Activated CD8-positive, alpha-beta T cell treated with anti-CD3 and anti-CD28 coated beads, Interleukin-2, amount 10 ng/mL, durations not matched to agents 7 days and 5 days (primary cell): ENCODE results near the gene XPO5. TPM values are rescaled to one million over a fixed set of nuclear protein-coding genes. Genes with fewer than 3 reads are reported as not detected.
A peak's percentile ranks its signal among the peaks of the same experiment; 100 is the strongest.

Source experiments
- ATAC-seq: fragments of 150-1000 bp; cut with Tn5 transposase; one replicate; pipeline ENCODE4 v1.10.0; 2021; ENCODE audit warnings: moderate library complexity
- CTCF ChIA-PET: fragments of 350-600 bp; sonication (Branson Sonifier 250); formaldehyde crosslinking; loops from one replicate; lab custom pipeline; 2021; ENCODE audit warnings: antibody characterized with exemption; lab: Charles Lee
- POLR2A ChIA-PET: fragments of 350-600 bp; sonication (Branson Sonifier 250); formaldehyde crosslinking; loops from one replicate; lab custom pipeline; 2021; ENCODE audit warnings: antibody characterized with exemption; lab: Charles Lee
- DNase-seq: peaks from one replicate; pipeline ENCODE4 v3.0.0-alpha.2; 2020
- H3K27ac Mint-ChIP-seq: one replicate; pipeline ENCODE4 v1.8.0; 2021; ENCODE audit warnings: mild to moderate bottlenecking, mixed read lengths
- H3K27me3 Mint-ChIP-seq: one replicate; pipeline ENCODE4 v1.8.0; 2021; ENCODE audit warnings: low read depth, mixed read lengths
- H3K36me3 Mint-ChIP-seq: one replicate; pipeline ENCODE4 v1.8.0; 2021; ENCODE audit warnings: low read depth, mixed read lengths
- H3K4me1 Mint-ChIP-seq: one replicate; pipeline ENCODE4 v1.8.0; 2021; ENCODE audit warnings: low read depth, mixed read lengths
- H3K4me3 Mint-ChIP-seq: one replicate; pipeline ENCODE4 v1.8.0; 2021; ENCODE audit warnings: mild to moderate bottlenecking, mixed read lengths
- H3K9me3 Mint-ChIP-seq: one replicate; pipeline ENCODE4 v1.8.0; 2022; ENCODE audit warnings: mixed read lengths; ENCODE audit not compliant: insufficient read depth
- total RNA-seq, 2 experiments: library from RNA; stranded (reverse); gene quantifications; one replicate each; pipeline ENCODE4 v1.2.3, GENCODE V29; 2021

XPO5 gene
- total RNA-seq, 2 experiments from 2014 or later: 57.6 to 62.1 TPM

GRCh38 chr6:43516697-43517504 lies 58.9 kb downstream of the XPO5 start, which contains the start of the genes POLR1C and YIPF3:
TSS of gene POLR1C (plus strand) at chr6:43517089. CDS start at chr6:43517110, 21 bp downstream.
TSS of gene YIPF3 (minus strand) at chr6:43516926. CDS start at chr6:43516807, 119 bp downstream.
- ChIA-PET CTCF (interaction anchor here (0.8 to 5.3 kb wide), 5 partner anchors 10 to 373 kb away, joined by 3 to 43 read pairs (median 3); partner anchors contain the start of gene DNPH1), POLR2A (interaction anchor here (0.8 to 1.9 kb wide), 12 partner anchors 10 to 587 kb away, joined by 3 to 9 read pairs (median 4); partner anchors contain the start of genes ABCC10, GTPBP2, POLH and TJAP1)
- peak; percentile 99 for DNase-seq
- ATAC-seq: peak; percentile 92
- Mint-ChIP-seq H3K9me3 (no peaks in the 10 kb centered on the region), H3K4me3 (no peak within 1 kb of the TSS), H3K36me3 (peaks cover 35% of the 10 kb centered on the region), H3K27ac (no peak within 1 kb of the TSS), H3K4me1 (peaks cover 22% of the 10 kb centered on the region), H3K27me3 (no peaks in the 10 kb centered on the region)

- Mint-ChIP-seq H3K9me3 (no peaks in the 10 kb centered on the region), H3K36me3 (peaks cover 38% of the 10 kb centered on the region), H3K27ac (no peak overlapping the region), H3K4me1 (peaks cover 22% of the 10 kb centered on the region), H3K27me3 (no peaks in the 10 kb centered on the region), H3K4me3 (no peak overlapping the region)
- DNase-seq: no peak
- POLR2A ChIA-PET: interaction anchor here (0.8 to 1.9 kb wide), 6 partner anchors 9 to 587 kb away, joined by 3 to 9 read pairs (median 4); partner anchors contain the start of genes ABCC10 and TJAP1
- CTCF ChIA-PET: interaction anchor here (0.8 to 5.3 kb wide), 5 partner anchors 10 to 373 kb away, joined by 3 to 43 read pairs (median 3); partner anchors contain the start of gene DNPH1
- ATAC-seq: peak; percentile 7
Observed at GRCh38 chr6:43516367-43516696, 59.5 kb downstream of the XPO5 start.

- Mint-ChIP-seq H3K27me3 (no peaks in the 10 kb centered on the region), H3K4me1 (peaks cover 22% of the 10 kb centered on the region), H3K27ac (no peak overlapping the region), H3K9me3 (no peaks in the 10 kb centered on the region), H3K36me3 (peaks cover 36% of the 10 kb centered on the region), H3K4me3 (no peak overlapping the region)
- DNase-seq (no peak), ATAC-seq (no peak)
- CTCF ChIA-PET: interaction anchor here (5.3 kb wide), 1 partner anchor 9 kb away, joined by 43 read pairs; no protein-coding TSS in a partner anchor
- POLR2A ChIA-PET: interaction anchor here (0.8 to 1.9 kb wide), 4 partner anchors 9 to 586 kb away, joined by 3 to 9 read pairs (median 4); partner anchors contain the start of gene TJAP1
Observed at GRCh38 chr6:43515808-43516207, 60.0 kb downstream of the XPO5 start.

GRCh38 chr6:43511824-43512415 lies 63.9 kb downstream of the XPO5 start:
- peaks cover 27% of the 10 kb centered on the region for H3K4me1 Mint-ChIP-seq
- DNase-seq (no peak), ATAC-seq (no peak)
- POLR2A ChIA-PET: no interaction called here
- H3K27me3 Mint-ChIP-seq: peaks cover 15% of the 10 kb centered on the region
- no peak overlapping the region for H3K4me3 Mint-ChIP-seq
- peaks cover 39% of the 10 kb centered on the region for H3K36me3 Mint-ChIP-seq
- CTCF ChIA-PET: interaction anchor here (0.5 kb wide), 1 partner anchor 56 kb away, joined by 3 read pairs; no protein-coding TSS in a partner anchor
- H3K9me3 Mint-ChIP-seq: no peaks in the 10 kb centered on the region
- H3K27ac Mint-ChIP-seq: no peak overlapping the region

DNA sequence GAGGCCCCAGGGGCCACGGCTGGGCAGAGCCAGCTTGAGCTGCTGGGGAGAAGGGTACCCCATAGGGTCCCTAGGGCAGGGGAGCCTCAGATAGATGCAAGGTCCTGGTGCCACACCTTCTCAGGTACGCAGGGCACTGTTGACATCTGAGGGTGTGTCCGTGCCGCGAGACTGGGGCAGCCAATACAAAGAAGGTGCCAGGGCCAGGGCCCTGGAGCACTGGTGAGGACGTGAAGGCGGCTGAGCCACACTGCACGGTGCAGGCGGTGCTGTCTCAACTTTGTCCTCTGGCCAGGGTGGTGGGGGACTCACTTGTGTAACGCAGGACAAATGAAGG lies 65.0 kb downstream of the XPO5 start:
- CTCF ChIA-PET: no interaction called here
- Mint-ChIP-seq H3K4me1 (peaks cover 28% of the 10 kb centered on the region), H3K36me3 (peaks cover 43% of the 10 kb centered on the region), H3K9me3 (no peaks in the 10 kb centered on the region), H3K4me3 (no peak overlapping the region), H3K27me3 (peaks cover 15% of the 10 kb centered on the region), H3K27ac (no peak overlapping the region)
- DNase-seq: no peak
- POLR2A ChIA-PET: interaction anchor here (0.6 kb wide), 1 partner anchor 570 kb away, joined by 4 read pairs; no protein-coding TSS in a partner anchor
- no peak for ATAC-seq

- ChIA-PET POLR2A (interaction anchor here (0.6 to 1.1 kb wide), 3 partner anchors 33 to 569 kb away, joined by 3 to 4 read pairs (median 4); partner anchors contain the start of genes GTPBP2 and TJAP1), CTCF (no interaction called here)
- peaks cover 22% of the 10 kb centered on the region for H3K4me1 Mint-ChIP-seq
- H3K4me3 Mint-ChIP-seq: peak within 1 kb of the TSS; percentile 66
- ATAC-seq (peak; percentile 74), DNase-seq (peak; percentile 77)
- H3K9me3 Mint-ChIP-seq: no peaks in the 10 kb centered on the region
- peaks cover 15% of the 10 kb centered on the region for H3K27me3 Mint-ChIP-seq
- H3K36me3 Mint-ChIP-seq: peaks cover 39% of the 10 kb centered on the region
- H3K27ac Mint-ChIP-seq: peak within 1 kb of the TSS; percentile 69
Observed at GRCh38 chr6:43509984-43510826, 65.6 kb downstream of the XPO5 start, which contains the start of gene LRRC73. TSS of gene LRRC73 (minus strand) at chr6:43510346. CDS start at chr6:43509785, 561 bp downstream.

GRCh38 chr6:43509142-43509983 lies 66.5 kb downstream of the XPO5 start:
- Mint-ChIP-seq H3K9me3 (no peaks in the 10 kb centered on the region), H3K4me3 (peak overlapping the region; percentile 66), H3K4me1 (peaks cover 16% of the 10 kb centered on the region), H3K27ac (peak overlapping the region; percentile 69), H3K36me3 (peaks cover 36% of the 10 kb centered on the region), H3K27me3 (peaks cover 15% of the 10 kb centered on the region)
- DNase-seq (no peak), ATAC-seq (peak; percentile 7)
- POLR2A ChIA-PET: interaction anchor here (0.8 to 1.1 kb wide), 2 partner anchors 32 to 120 kb away, joined by 3 to 4 read pairs; partner anchors contain the start of genes GTPBP2 and TJAP1
- CTCF ChIA-PET: interaction anchor here (5.1 kb wide), 1 partner anchor 15 kb away, joined by 65 read pairs; no protein-coding TSS in a partner anchor

- Mint-ChIP-seq H3K36me3 (peaks cover 38% of the 10 kb centered on the region), H3K4me3 (peak overlapping the region; percentile 66), H3K27ac (peak overlapping the region; percentile 22), H3K27me3 (peaks cover 15% of the 10 kb centered on the region), H3K4me1 (peaks cover 13% of the 10 kb centered on the region), H3K9me3 (no peaks in the 10 kb centered on the region)
- ChIA-PET POLR2A (interaction anchor here (2.1 kb wide), 1 partner anchor 8 kb away, joined by 9 read pairs; the partner anchor contains the start of genes POLR1C and YIPF3), CTCF (interaction anchor here (0.9 to 5.1 kb wide), 11 partner anchors 13 to 365 kb away, joined by 3 to 65 read pairs (median 9); partner anchors contain the start of genes ABCC10, DLK2, DNPH1 and VEGFA)
- no peak for ATAC-seq
- DNase-seq: no peak
Observed at GRCh38 chr6:43508481-43509141, 67.2 kb downstream of the XPO5 start.

GRCh38 chr6:43506667-43507471 lies 69.0 kb downstream of the XPO5 start:
- peak; percentile 89 for DNase-seq
- H3K36me3 Mint-ChIP-seq: peaks cover 30% of the 10 kb centered on the region
- CTCF ChIA-PET: interaction anchor here (0.6 to 5.1 kb wide), 45 partner anchors 11 to 363 kb away, joined by 3 to 65 read pairs (median 5); partner anchors contain the start of genes ABCC10, CRIP3, DLK2 and DNPH1

More at GRCh38 chr6:43506667-43507471, 69.0 kb downstream of the XPO5 start:
- POLR2A ChIA-PET: interaction anchor here (0.6 to 2.1 kb wide), 6 partner anchors 10 to 499 kb away, joined by 3 to 9 read pairs (median 3); partner anchors contain the start of genes DNPH1, POLR1C and YIPF3
- Mint-ChIP-seq H3K4me1 (peaks cover 13% of the 10 kb centered on the region), H3K9me3 (no peaks in the 10 kb centered on the region), H3K4me3 (no peak overlapping the region), H3K27me3 (peaks cover 15% of the 10 kb centered on the region), H3K27ac (no peak overlapping the region)
- peak; percentile 67 for ATAC-seq
